Measurements from ENCODE around the gene KRT14.
"Not testable (repeated sequence)": the region's sequence is repeated elsewhere in the genome, so short reads cannot be mapped to it uniquely, and the experiment has no call there.

DNA sequence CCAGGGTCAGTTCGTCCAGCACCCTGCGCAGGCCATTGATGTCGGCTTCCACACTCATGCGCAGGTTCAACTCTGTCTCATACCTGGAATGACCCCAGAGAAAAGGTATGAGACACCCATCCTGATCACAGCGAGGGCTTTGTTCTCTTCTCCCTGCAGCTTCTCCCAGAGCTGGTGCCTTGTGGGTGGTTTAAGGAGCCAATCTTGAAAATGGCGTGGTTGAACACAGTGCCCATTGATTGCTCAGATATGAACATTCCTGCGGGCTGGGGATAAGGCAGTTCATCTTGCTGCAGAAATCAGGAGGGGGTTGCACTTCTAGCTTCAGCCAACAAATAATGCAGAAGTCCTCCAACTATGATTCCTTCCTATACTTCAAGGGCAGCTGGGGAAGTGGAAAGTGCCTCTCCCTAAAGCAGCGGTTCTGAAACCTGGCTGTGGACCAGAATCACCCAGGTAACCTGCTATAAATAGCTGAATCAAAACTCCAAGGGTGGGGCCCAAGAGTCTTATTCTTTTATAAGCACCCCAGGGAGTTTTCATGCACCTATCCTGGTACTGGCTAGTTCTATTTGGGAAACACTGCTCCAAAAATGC is 2.3 kb downstream of the KRT14 start:
- not testable (repeated sequence) for TF ChIP-seq CTCF (conservative IDR thresholded peaks at IDR 0.05; ENCODE audit: low read depth, low read length); BHLHE40 (IDR thresholded peaks at IDR 0.05; ENCODE audit: low read depth, low read length); USF2 (IDR thresholded peaks at IDR 0.05; ENCODE audit: low read depth, low read length)

All from IMR-90 (cell line).